Prostate gland (tissue), 2 donors: ENCODE measurements around the gene SLCO3A1. TPM values are rescaled to one million over a fixed set of nuclear protein-coding genes. Genes with fewer than 3 reads are reported as not detected.

Experiments used
- DNase-seq: peaks from one replicate; pipeline ENCODE4 v3.0.0-alpha.2; 2019; ENCODE audit warnings: low spot score
- H3K27ac ChIP-seq, 2 donors: fragments of 200-600 bp; sonication (generic); 2 replicates each; pipeline ENCODE4 v1.5.1; 2017 to 2019
- H3K27me3 ChIP-seq: fragments of 200-600 bp; sonication (generic); replicated peaks from 2 replicates; pipeline ENCODE4 v1.5.1; 2019; ENCODE audit not compliant: insufficient read depth
- H3K36me3 ChIP-seq, 2 donors: fragments of 200-600 bp; sonication (generic); 1 replicate in 1 of 2; 2 replicates in 1 of 2; pipeline versions ENCODE4 v1.5.1 to v1.8.1; 2017 to 2019
- H3K4me1 ChIP-seq: fragments of 200-600 bp; sonication (generic); replicated peaks from 2 replicates; pipeline ENCODE4 v1.5.1; 2019
- H3K4me3 ChIP-seq, 2 donors: fragments of 200-600 bp; sonication (generic); 2 replicates each; pipeline ENCODE4 v1.5.1; 2017 to 2019
- H3K9me3 ChIP-seq: fragments of 200-600 bp; sonication (generic); 2 replicates; pipeline ENCODE4 v1.5.1; 2017
- CTCF ChIP-seq, 4 experiments: fragments of 200-600 bp in 2 of 4; fragments of 450-650 bp in 2 of 4; sonication (generic) in 2 of 4; IDR thresholded peaks; 1 replicate in 3 of 4; 2 replicates in 1 of 4; pipeline ENCODE4 v1.5.1; 2016 to 2019; ENCODE audit warnings: antibody characterized with exemption in 4 of 4, mild to moderate bottlenecking in 2 of 4, moderate library complexity in 2 of 4
- POLR2A ChIP-seq: fragments of 450-650 bp; IDR thresholded peaks from one replicate; pipeline ENCODE4 v1.6.1; 2016; ENCODE audit warnings: antibody characterized with exemption, mild to moderate bottlenecking
- POLR2AphosphoS5 ChIP-seq: sonication (generic); formaldehyde crosslinking; IDR thresholded peaks from one replicate; pipeline ENCODE4 v1.6.1; 2017; ENCODE audit warnings: antibody characterized with exemption
- WGBS: methylation state at CpG from one replicate; pipeline ENCODE4 v1.1.5; 2018; 5-methylcytosine and 5-hydroxymethylcytosine counted together
- intact Hi-C: fragments of 100-400 bp; cut with DNase I; formaldehyde crosslinking; loops from one replicate; pipeline ENCODE4 v1.14.2; 2022
- total RNA-seq, 2 donors: library from RNA; depleted of rRNA; stranded (reverse); fragments of >200 nt; gene quantifications; one replicate each; pipeline ENCODE4 v1.1.0, GENCODE V29; 2016

The SLCO3A1 gene
- total RNA-seq, 2 donors from 2014 or later: 7.4 to 35.3 TPM

- TF ChIP-seq CTCF (IDR thresholded peaks at IDR 0.05) (no peak), POLR2A (no peak), POLR2AphosphoS5 (no peak)
- no peak overlapping the region for H3K4me3 ChIP-seq
- 87% methylated on average over 2 of the region's 2 CpGs for WGBS
- H3K36me3 ChIP-seq: no peaks in the 10 kb centered on the region
- intact Hi-C loops: loop anchor here (10.0 kb wide), 1 partner anchor 404 kb away; no protein-coding TSS in a partner anchor
- H3K4me1 ChIP-seq: no peaks in the 10 kb centered on the region
- no peak for DNase-seq
- H3K27me3 ChIP-seq: no peaks in the 10 kb centered on the region
- H3K9me3 ChIP-seq: no peaks in the 10 kb centered on the region
- H3K27ac ChIP-seq: no peak overlapping the region
Measured at GRCh38 chr15:92100301-92100700, 246.8 kb downstream of the SLCO3A1 start.

DNA sequence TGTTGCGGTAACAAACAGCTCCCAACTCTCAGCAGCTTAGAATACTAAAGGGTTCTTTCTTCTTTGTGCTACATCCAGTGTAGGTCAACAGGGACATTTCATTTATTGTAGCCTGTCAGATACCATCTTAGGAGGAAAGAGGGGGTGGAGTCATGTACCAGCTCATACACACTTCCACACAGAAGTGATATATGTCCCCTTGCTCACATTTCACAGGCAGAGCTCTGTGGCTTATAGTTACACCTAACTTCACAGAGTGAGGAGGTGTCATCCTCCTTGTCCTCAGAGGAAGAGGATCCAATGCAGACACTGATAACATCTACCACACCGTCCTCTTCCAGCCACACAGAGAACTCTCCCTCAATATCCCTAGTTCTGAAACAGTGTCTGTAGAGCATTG, 247.2 kb downstream of the SLCO3A1 start:
- TF ChIP-seq POLR2A: no peak
- no peak for TF ChIP-seq CTCF (IDR thresholded peaks at IDR 0.05)
- no peak for TF ChIP-seq POLR2AphosphoS5
- H3K27ac ChIP-seq: no peak overlapping the region
- H3K4me1 ChIP-seq: no peaks in the 10 kb centered on the region
- intact Hi-C loops: loop anchor here (10.0 kb wide), 1 partner anchor 404 kb away; no protein-coding TSS in a partner anchor
- no peaks in the 10 kb centered on the region for H3K9me3 ChIP-seq
- no peaks in the 10 kb centered on the region for H3K27me3 ChIP-seq
- DNase-seq: no peak
- H3K36me3 ChIP-seq: no peaks in the 10 kb centered on the region
- H3K4me3 ChIP-seq: no peak overlapping the region
- 81% methylated on average over 2 of the region's 2 CpGs for WGBS

DNA sequence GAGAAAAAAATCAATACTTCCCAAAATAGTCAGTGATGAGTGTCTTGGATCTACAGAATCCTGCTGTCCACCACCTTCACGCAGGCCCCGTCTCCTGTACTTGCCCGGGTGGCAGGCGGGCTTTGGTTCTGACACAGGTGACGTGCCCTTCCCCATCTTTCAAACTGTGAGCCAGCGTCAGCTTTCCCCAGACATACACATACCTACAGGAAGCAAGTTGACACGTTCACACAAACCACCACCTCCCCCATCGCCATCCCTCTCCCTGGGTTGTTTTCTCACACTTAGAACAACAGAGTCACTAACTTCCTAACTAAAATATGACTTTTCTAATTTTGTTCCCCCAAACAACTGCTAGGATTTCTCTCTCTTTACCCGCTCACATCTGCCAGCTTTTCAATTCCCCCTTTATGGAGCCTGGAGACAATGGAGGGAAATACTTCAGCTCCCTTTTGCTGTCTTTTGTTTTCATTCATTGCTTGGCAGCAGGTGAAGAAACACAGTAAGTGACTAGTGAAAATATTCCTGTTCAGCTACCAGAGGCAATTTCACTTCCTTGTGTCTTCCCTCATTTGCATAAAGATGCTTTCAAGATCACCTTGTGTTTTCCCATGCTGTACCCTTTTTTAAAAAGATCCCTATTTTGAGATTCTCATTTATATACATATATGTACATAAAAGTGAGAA, 248.3 kb downstream of the SLCO3A1 start:
- WGBS: 80% methylated on average over 9 of the region's 9 CpGs
- H3K4me1 ChIP-seq: no peaks in the 10 kb centered on the region
- DNase-seq: no peak
- intact Hi-C loops: loop anchor here (10.0 kb wide), 1 partner anchor 403 kb away; no protein-coding TSS in a partner anchor
- no peak for TF ChIP-seq CTCF (IDR thresholded peaks at IDR 0.05)
- TF ChIP-seq POLR2AphosphoS5: no peak
- TF ChIP-seq POLR2A: no peak
- no peaks in the 10 kb centered on the region for H3K9me3 ChIP-seq
- H3K27me3 ChIP-seq: no peaks in the 10 kb centered on the region
- no peak overlapping the region for H3K4me3 ChIP-seq
- H3K36me3 ChIP-seq: no peaks in the 10 kb centered on the region
- no peak overlapping the region for H3K27ac ChIP-seq

DNA sequence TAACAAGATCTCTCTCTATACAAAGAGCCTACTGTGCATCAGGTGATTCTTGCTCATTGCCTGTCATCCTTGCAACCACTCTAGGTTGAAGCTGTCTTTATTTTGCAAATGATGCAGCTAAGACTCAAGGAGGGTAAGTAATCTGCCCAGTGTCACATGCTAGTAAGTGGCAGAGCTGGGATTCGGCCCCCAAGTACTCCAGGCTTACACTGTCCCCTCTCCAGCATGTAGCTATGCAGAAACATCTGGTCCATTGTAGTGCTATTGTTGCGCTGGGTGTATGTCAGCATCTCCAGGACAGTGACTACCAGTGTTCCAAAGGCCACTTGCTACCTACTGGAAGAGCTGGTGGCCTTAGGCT, 248.9 kb downstream of the SLCO3A1 start:
- TF ChIP-seq CTCF (IDR thresholded peaks at IDR 0.05) (no peak), POLR2A (no peak), POLR2AphosphoS5 (no peak)
- no peaks in the 10 kb centered on the region for H3K9me3 ChIP-seq
- no peak overlapping the region for H3K27ac ChIP-seq
- intact Hi-C loops: loop anchor here (10.0 kb wide), 1 partner anchor 402 kb away; no protein-coding TSS in a partner anchor
- 100% methylated on average over 2 of the region's 2 CpGs for WGBS
- no peaks in the 10 kb centered on the region for H3K4me1 ChIP-seq
- no peaks in the 10 kb centered on the region for H3K36me3 ChIP-seq
- DNase-seq: no peak
- no peak overlapping the region for H3K4me3 ChIP-seq
- H3K27me3 ChIP-seq: no peaks in the 10 kb centered on the region

- Histone ChIP-seq H3K4me1 (no peaks in the 10 kb centered on the region), H3K9me3 (no peaks in the 10 kb centered on the region), H3K27ac (no peak overlapping the region), H3K36me3 (no peaks in the 10 kb centered on the region), H3K27me3 (no peaks in the 10 kb centered on the region), H3K4me3 (no peak overlapping the region)
- 95% methylated on average over 16 of the region's 16 CpGs for WGBS
- no peak for DNase-seq
- TF ChIP-seq CTCF (IDR thresholded peaks at IDR 0.05) (no peak), POLR2AphosphoS5 (no peak), POLR2A (no peak)
- intact Hi-C loops: loop anchor here (10.0 kb wide), 1 partner anchor 401 kb away; no protein-coding TSS in a partner anchor
Measured at GRCh38 chr15:92104072-92104471, 250.6 kb downstream of the SLCO3A1 start.
